ENCODE data around the gene CBFB.

The CBFB gene

DNA sequence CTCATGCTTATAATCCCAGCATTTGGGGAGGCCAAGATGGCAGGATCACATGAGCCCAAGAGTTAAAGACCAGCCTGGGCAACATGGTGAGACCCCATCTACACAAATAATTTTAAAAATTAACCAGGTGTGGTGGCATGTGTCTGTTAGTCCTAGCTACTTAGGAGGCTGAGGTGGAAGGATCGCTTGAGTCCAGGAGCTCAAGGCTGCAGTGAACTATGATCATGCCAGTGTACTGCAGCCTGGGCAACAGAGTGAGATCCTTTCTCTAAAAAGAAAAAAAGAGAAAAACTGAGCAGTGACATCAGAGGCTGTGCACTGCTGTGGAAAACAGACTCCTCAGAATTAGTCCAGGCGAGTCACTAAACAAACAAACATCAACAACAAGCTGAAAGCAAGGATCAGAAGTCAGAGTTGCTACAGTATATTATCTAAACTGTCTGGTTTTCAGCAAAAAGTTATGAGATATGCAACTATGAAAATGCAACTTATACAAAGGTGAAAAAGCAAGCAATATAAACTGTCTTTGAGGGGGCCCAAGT is 39.3 kb downstream of the CBFB start:
- TF ChIP-seq, protein P1, sequence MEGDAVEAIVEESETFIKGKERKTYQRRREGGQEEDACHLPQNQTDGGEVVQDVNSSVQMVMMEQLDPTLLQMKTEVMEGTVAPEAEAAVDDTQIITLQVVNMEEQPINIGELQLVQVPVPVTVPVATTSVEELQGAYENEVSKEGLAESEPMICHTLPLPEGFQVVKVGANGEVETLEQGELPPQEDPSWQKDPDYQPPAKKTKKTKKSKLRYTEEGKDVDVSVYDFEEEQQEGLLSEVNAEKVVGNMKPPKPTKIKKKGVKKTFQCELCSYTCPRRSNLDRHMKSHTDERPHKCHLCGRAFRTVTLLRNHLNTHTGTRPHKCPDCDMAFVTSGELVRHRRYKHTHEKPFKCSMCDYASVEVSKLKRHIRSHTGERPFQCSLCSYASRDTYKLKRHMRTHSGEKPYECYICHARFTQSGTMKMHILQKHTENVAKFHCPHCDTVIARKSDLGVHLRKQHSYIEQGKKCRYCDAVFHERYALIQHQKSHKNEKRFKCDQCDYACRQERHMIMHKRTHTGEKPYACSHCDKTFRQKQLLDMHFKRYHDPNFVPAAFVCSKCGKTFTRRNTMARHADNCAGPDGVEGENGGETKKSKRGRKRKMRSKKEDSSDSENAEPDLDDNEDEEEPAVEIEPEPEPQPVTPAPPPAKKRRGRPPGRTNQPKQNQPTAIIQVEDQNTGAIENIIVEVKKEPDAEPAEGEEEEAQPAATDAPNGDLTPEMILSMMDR (conservative IDR thresholded peaks at IDR 0.05) = no peak
- TF ChIP-seq ZFX (IDR thresholded peaks at IDR 0.05) = no peak
- no peak overlapping the region for H3K27ac ChIP-seq

DNA sequence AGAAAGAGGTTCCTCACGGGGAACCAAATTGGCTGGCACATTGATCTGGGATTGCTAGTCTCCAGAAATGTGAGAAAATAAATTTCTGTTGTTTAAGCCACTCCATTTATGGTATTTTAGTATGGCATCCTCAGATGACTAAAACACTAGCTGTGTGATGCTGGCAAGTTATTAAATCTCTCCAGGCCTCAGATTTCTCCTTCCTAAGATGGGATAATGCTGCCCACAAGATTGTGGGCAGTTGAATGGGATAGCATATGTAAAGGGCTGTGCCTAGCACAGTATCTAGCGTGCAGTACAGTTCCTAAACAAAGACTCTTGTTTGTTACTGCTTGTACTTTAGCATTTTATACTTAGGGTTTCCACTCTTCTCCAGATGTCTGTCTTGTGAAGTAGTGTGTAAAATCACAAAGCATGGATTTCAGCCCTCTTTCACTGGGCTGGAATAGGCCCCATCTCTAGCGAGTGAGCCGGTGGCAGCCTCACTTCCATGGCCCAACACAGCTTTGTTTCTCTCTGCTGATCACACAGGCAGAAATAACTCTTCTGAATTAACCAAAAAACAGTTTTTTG is 42.6 kb downstream of the CBFB start:
- H3K27ac ChIP-seq = no peak overlapping the region
- no peak for TF ChIP-seq ZFX (IDR thresholded peaks at IDR 0.05)
- TF ChIP-seq, protein P1 (conservative IDR thresholded peaks at IDR 0.05) = no peak

DNA sequence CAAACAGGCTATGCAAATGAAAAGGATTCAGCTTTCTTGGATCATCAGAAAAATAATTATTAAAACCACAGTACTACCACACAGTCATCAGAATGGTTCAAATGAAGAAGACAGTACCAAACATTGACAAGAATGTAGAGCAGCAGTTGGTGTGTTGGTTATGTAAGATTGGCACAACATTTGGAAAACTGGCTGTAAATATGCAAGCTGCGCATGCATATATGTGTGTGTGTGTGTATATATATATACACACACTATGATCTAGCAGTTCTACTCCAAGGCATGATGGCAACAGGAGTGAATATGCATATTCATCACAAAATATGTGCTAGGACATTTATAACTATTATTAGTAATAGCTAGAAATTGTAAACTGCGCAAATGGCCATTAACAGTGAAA is 46.4 kb downstream of the CBFB start:
- no peak overlapping the region for H3K27ac ChIP-seq
- TF ChIP-seq, protein P1 (conservative IDR thresholded peaks at IDR 0.05) = no peak
- no peak for TF ChIP-seq ZFX (IDR thresholded peaks at IDR 0.05)

DNA sequence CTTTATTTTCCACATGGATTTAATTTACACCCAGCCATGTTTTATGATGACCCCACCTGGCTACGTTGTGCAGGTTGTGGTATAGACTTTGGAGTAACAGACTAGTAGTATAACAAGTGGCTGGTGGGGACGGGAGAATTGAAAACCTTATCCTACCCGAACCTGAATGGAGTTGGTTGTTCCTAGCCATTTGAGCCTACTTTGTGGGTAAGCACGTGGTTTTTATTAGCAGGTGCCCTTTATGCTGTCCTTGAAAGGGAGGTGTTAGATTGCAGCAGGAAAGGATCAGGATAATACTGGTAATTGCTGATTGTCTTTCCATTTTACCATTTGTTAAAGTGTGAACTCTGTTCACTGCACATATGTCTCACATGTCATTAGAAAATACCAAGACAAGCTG is 48.9 kb downstream of the CBFB start:
- TF ChIP-seq ZFX (IDR thresholded peaks at IDR 0.05) = no peak
- TF ChIP-seq, protein P1 (conservative IDR thresholded peaks at IDR 0.05) = no peak
- H3K27ac ChIP-seq = no peak overlapping the region

DNA sequence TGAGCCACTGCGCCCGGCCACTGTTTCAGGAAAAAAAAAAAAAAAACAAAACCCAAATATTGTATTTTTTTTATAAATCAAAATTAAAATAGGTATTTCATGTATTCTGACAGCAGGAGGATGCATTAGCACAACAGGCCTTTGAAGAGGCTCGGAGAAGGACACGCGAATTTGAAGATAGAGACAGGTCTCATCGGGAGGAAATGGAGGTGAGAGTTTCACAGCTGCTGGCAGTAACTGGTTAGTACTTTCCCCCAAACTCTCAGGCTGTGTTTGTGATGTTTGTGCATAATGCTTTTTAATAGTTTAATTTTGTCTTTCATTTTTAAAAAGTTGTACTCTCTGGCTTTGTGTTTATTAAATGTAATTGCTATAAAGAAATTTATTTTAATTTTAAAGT is 53.2 kb downstream of the CBFB start:
- TF ChIP-seq, protein P1 (conservative IDR thresholded peaks at IDR 0.05) = no peak
- TF ChIP-seq ZFX (IDR thresholded peaks at IDR 0.05) = no peak
- no peak overlapping the region for H3K27ac ChIP-seq

DNA sequence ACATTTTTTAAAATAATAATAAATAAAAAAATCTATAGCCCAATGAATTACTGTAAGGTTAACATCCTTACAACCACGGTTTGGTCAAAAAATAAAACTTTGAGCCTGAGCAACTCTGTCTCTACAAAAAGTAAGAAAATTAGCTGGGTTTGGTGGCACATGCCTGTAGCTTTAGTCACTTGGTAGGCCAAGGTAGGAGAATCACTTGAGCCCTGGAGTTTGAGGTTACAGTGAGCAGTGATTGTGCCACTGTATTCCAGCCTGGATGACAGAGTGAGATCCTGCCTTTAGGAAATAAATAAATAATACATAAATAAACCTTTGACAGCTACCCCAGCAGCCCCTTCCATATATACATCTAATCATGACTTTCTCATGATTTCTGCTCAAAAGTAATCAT is 53.9 kb downstream of the CBFB start:
- TF ChIP-seq, protein P1 (conservative IDR thresholded peaks at IDR 0.05) = no peak
- TF ChIP-seq ZFX (IDR thresholded peaks at IDR 0.05) = no peak
- no peak overlapping the region for H3K27ac ChIP-seq

DNA sequence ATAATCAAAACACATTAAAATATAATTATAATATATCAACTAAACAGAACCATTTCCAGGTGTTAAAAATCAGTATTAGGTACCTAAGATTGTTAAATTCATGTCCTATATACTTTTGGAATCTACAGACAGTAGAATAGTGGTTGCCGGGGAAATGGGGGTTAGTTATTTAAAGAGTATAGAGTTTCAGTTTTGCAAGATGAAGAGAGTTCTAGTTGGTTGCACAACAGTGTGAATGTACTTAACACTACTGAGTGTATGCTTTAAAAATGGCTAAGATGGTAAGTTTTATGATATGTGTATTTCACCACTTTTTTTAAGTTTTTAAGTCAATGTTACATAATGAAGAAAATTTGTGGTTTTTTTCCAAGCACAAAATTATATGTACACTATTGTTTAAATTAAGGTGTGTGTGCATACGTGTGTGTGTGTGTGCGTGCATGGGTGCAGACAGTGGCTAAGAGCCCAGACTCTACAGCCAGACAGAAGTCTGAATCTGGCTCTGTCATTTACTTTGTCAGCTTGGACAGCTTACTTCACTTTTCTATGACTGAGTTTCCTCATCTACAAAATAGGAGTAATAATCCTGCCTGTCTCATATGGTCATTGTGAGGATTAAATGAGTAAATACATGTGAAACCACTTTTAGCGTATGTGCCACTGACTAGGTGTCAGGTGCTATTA is 55.5 kb downstream of the CBFB start:
- H3K27ac ChIP-seq = no peak overlapping the region

More for the DNA sequence above, 55.5 kb downstream of the CBFB start:
- no peak for TF ChIP-seq ZFX (IDR thresholded peaks at IDR 0.05)
- TF ChIP-seq, protein P1 (conservative IDR thresholded peaks at IDR 0.05) = no peak

All from C4-2B (cell line).